Measurements from ENCODE around the gene SLC6A5.

- TF ChIP-seq CTCF (IDR thresholded peaks at IDR 0.05): no peak
- no peak for TF ChIP-seq POLR2A (IDR thresholded peaks at IDR 0.05)
These were observed 9.0 kb upstream of the SLC6A5 start for GRCh38 chr11:20590381-20590780.

Measured in tibial nerve (tissue), 3 donors.